HG02798 (cell line): ENCODE measurements around the gene CRYGD.
"Not testable (repeated sequence)": the region's sequence is repeated elsewhere in the genome, so short reads cannot be mapped to it uniquely, and the experiment has no call there.

Experiments
- ATAC-seq: cut with Tn5 transposase; IDR thresholded peaks from one replicate; pipeline ENCODE4 v1.9.1; 2021; ENCODE audit warnings: mild to moderate bottlenecking; ENCODE audit not compliant: unreplicated experiment, poor library complexity

The CRYGD gene

GRCh38 chr2:208124013-208124715 lies at the start of gene CRYGD:
Gene CRYGD, minus strand, starts transcription at chr2:208124524. Its CDS starts 51 bp downstream, at chr2:208124473.
- ATAC-seq = not testable (repeated sequence)

DNA sequence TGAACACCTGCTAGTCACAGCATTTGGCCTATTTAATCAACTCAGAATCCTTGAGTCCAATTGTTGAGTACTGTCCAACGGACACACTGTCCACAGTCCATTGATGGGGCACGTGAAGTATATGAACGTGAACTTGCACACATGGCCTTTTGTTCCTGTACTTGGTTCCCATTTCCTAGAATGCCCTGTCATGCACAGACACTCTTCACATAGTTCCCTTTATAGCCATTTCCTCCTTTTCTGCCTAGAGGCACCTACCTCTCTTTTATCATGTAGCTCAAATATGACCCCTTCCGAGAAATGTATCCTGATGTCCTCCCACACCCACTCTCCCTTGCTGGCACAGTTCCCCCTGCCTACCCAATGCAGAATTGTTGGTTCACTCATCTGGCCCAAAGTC lies 47.8 kb upstream of the CRYGD start:
- no peak for ATAC-seq

GRCh38 chr2:208164951-208165755 lies 40.8 kb upstream of the CRYGD start:
- no peak for ATAC-seq

DNA sequence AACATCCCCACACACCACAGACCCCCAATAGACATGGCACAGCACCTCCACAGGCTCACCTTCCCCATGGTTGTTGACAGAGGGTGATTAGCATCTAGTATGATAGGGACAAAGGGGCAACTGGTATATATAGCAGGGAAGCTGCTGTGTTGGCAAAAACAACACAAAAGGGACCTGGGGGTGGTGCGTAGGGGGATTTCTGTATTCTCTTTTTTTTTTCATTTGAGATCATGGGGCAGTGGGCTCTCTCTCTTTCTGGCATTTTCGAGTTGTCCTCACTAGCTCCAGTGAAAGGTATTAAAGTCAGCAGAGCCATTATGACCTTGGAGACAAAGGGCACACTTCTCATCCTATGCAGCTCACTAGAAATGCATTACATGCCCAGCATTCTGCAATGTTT lies 39.2 kb upstream of the CRYGD start, which contains the start of gene CRYGA:
Gene CRYGA (minus strand): TSS at position 101 of the 400 bp plus-strand sequence. CDS start 33 bp downstream, at position 68.
- no peak for ATAC-seq

DNA sequence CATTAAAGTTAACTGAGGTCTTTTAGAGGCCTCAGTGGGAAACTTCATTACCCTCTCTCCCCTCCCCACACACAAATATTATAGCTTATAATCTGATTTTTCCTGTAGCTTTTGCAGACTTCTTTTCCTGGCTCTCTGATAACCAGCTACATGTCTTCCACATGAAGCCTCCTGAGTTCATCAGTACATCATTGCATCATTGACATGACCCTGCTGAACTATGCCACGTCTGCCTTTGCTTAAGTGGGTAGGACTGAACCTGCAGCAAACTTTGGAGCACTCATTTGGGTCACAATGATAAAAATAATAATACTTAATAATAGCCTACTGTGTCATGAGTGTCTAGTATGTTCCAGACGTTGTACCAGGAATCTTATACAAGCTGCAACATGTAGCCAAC lies 32.1 kb upstream of the CRYGD start:
- ATAC-seq = no peak

GRCh38 chr2:208153156-208153555 lies 28.8 kb upstream of the CRYGD start:
- no peak for ATAC-seq

GRCh38 chr2:208150956-208151355 lies 26.6 kb upstream of the CRYGD start:
- ATAC-seq = no peak

GRCh38 chr2:208150094-208150493 lies 25.8 kb upstream of the CRYGD start:
- ATAC-seq = no peak

DNA sequence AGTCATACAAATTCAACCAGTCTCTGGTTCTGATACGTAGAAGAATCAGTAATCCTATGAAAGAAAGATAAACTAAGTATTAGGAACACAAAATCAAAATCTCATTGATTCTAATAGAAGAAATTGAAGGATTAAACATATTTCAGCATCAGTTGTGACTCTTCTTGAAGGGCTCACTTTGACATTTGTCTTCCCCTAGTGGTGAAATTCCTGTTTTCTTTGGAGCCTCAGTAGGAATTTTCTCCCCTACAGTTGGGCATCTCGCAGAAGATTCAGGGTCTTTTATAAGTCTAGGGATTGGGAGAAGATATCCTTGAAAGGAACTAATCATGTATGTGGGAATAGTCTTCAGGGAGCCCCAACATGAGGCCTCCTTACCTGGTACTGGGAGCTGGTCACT lies 24.5 kb upstream of the CRYGD start:
- ATAC-seq = no peak

GRCh38 chr2:208147759-208148158 lies 23.4 kb upstream of the CRYGD start:
- ATAC-seq = no peak

- no peak for ATAC-seq
Measured at GRCh38 chr2:208147008-208147407, 22.7 kb upstream of the CRYGD start.

GRCh38 chr2:208146006-208146405 lies 21.7 kb upstream of the CRYGD start, which contains the start of gene CRYGB:
Gene CRYGB, minus strand, starts transcription at chr2:208146158. Its CDS starts 38 bp downstream, at chr2:208146120.
- ATAC-seq = no peak

GRCh38 chr2:208142925-208143799 lies 18.8 kb upstream of the CRYGD start:
- no peak for ATAC-seq

- ATAC-seq = no peak
Measured at GRCh38 chr2:208142240-208142924, 18.1 kb upstream of the CRYGD start.

GRCh38 chr2:208139447-208139846 lies 15.1 kb upstream of the CRYGD start:
- no peak for ATAC-seq

GRCh38 chr2:208138334-208138733 lies 14.0 kb upstream of the CRYGD start:
- not testable (repeated sequence) for ATAC-seq

DNA sequence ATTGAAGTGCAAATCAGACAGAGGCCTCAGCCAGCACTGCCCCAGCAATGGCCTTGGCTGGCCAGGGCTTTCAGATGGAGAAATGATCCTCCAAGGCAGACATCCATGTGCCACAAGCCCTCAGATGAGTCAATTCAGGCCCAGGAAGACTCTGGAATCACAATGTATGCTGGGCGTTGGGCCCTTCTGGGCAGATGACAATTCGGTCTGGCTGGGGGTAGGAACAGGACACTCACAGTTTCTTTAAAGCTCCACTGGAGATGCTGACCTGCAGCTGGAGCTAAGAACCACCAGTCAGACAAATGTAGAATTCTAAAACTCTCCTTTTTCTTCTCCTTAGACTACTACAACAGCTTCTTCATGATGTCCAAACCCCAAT lies 12.4 kb upstream of the CRYGD start:
- no peak for ATAC-seq

GRCh38 chr2:208135794-208136715 lies 11.7 kb upstream of the CRYGD start:
- no peak for ATAC-seq
